ENCODE data around the gene PIAS2. TPM values are rescaled to one million over a fixed set of nuclear protein-coding genes. Genes with fewer than 3 reads are reported as not detected.
"Not testable (repeated sequence)": the region's sequence is repeated elsewhere in the genome, so short reads cannot be mapped to it uniquely, and the experiment has no call there.

The PIAS2 gene
- total RNA-seq, 1 experiment from 2014 or later: 30.6 TPM

GRCh38 chr18:46809145-46809544 lies 108.2 kb downstream of the PIAS2 start:
- Histone ChIP-seq H3K36me3 (ENCODE audit: control insufficient read depth, insufficient read depth, low read length) (no peaks in the 10 kb centered on the region), H3K27me3 (ENCODE audit: control insufficient read depth, insufficient read depth, low read length) (no peaks in the 10 kb centered on the region), H3K9me3 (ENCODE audit: control insufficient read depth, insufficient read depth, low read depth, low read length) (no peaks in the 10 kb centered on the region), H3K4me3 (ENCODE audit: low read depth in 2 of 2, low read length in 2 of 2) (no peak overlapping the region), H3K4me1 (ENCODE audit: control insufficient read depth, insufficient read depth, low read length) (no peaks in the 10 kb centered on the region), H3K27ac (ENCODE audit: low read length) (no peak overlapping the region)
- in situ Hi-C loops (cut with HindIII; ENCODE audit: low pct_unique_long_range_greater_than_20kb, low sequenced_read_pairs): no loop called here
- intact Hi-C loops (cut with micrococcal nuclease; ENCODE audit: unreplicated experiment): no loop called here
- CTCF ChIA-PET: no interaction called here
- no peak for TF ChIP-seq POLR2AphosphoS5 (IDR thresholded peaks at IDR 0.05; ENCODE audit: low read depth, low read length)
- POLR2A ChIA-PET: no interaction called here
- DNase-seq (ENCODE audit: low read depth, low spot score) (no peak), ATAC-seq (no peak)
- no TSS peak for BruUV-seq (replicated peaks)

GRCh38 chr18:46795945-46796344 lies 121.4 kb downstream of the PIAS2 start:
- H3K36me3 ChIP-seq (ENCODE audit: control insufficient read depth, insufficient read depth, low read length); intact Hi-C loops (cut with micrococcal nuclease; ENCODE audit: unreplicated experiment); H3K4me1 ChIP-seq (ENCODE audit: control insufficient read depth, insufficient read depth, low read length); BruUV-seq (replicated peaks); H3K27me3 ChIP-seq (ENCODE audit: control insufficient read depth, insufficient read depth, low read length); DNase-seq (ENCODE audit: low read depth, low spot score); ATAC-seq; POLR2A ChIA-PET; H3K9me3 ChIP-seq (ENCODE audit: control insufficient read depth, insufficient read depth, low read depth, low read length); in situ Hi-C loops (cut with HindIII; ENCODE audit: low pct_unique_long_range_greater_than_20kb, low sequenced_read_pairs); H3K4me3 ChIP-seq (ENCODE audit: low read depth in 2 of 2, low read length in 2 of 2); CTCF ChIA-PET; H3K27ac ChIP-seq (ENCODE audit: low read length): not testable (repeated sequence)

GRCh38 chr18:46794607-46795006 lies 122.7 kb downstream of the PIAS2 start:
- no TSS peak for BruUV-seq (replicated peaks)
- TF ChIP-seq TCF7L2 (IDR thresholded peaks at IDR 0.05; ENCODE audit: low read depth, low read length) (no peak), CTCF (IDR thresholded peaks at IDR 0.05) (no peak), SIN3A (IDR thresholded peaks at IDR 0.05; ENCODE audit: borderline replicate concordance, insufficient read depth, low read depth, low read length) (no peak), POLR2AphosphoS5 (IDR thresholded peaks at IDR 0.05; ENCODE audit: low read depth, low read length) (no peak), REST (IDR thresholded peaks at IDR 0.05; ENCODE audit: insufficient read depth in 1 of 2, low read depth in 2 of 2, low read length in 1 of 2) (no peak)
- ATAC-seq (no peak), DNase-seq (ENCODE audit: low read depth, low spot score) (no peak)
- Histone ChIP-seq H3K4me1 (ENCODE audit: control insufficient read depth, insufficient read depth, low read length) (no peaks in the 10 kb centered on the region), H3K27ac (ENCODE audit: low read length) (no peak overlapping the region), H3K9me3 (ENCODE audit: control insufficient read depth, insufficient read depth, low read depth, low read length) (no peaks in the 10 kb centered on the region), H3K4me3 (ENCODE audit: low read depth in 2 of 2, low read length in 2 of 2) (no peak overlapping the region), H3K36me3 (ENCODE audit: control insufficient read depth, insufficient read depth, low read length) (no peaks in the 10 kb centered on the region), H3K27me3 (ENCODE audit: control insufficient read depth, insufficient read depth, low read length) (no peaks in the 10 kb centered on the region)
- ChIA-PET CTCF (interaction anchor here (0.6 kb wide), 1 partner anchor 49 kb away, joined by 3 read pairs; no protein-coding TSS in a partner anchor), POLR2A (no interaction called here)
- intact Hi-C loops (cut with micrococcal nuclease; ENCODE audit: unreplicated experiment) (no loop called here), in situ Hi-C loops (cut with HindIII; ENCODE audit: low pct_unique_long_range_greater_than_20kb, low sequenced_read_pairs) (no loop called here)
